GM23248 (cell line): Measurements from ENCODE around the gene PCED1A.

Experiments
- EZH2 ChIP-seq: fragments of 200-600 bp; sonication (generic); IDR thresholded peaks from 2 replicates; pipeline ENCODE4 v1.6.1; 2018; ENCODE audit warnings: antibody characterized with exemption, mild to moderate bottlenecking; ENCODE audit not compliant: insufficient read depth, poor library complexity, severe bottlenecking
- EZH2phosphoT487 ChIP-seq: fragments of 200-600 bp; sonication (generic); IDR thresholded peaks from 2 replicates; pipeline ENCODE4 v1.6.1; 2018; ENCODE audit warnings: antibody characterized with exemption, moderate library complexity, mild to moderate bottlenecking, low read depth; ENCODE audit not compliant: insufficient read depth

- TF ChIP-seq EZH2 (no peak), EZH2phosphoT487 (no peak)
These were observed 24.6 kb upstream of the PCED1A start for GRCh38 chr20:2865101-2865500.
